HCT116 (cell line): Measurements from ENCODE around the gene ACACA. TPM values are rescaled to one million over a fixed set of nuclear protein-coding genes. Genes with fewer than 3 reads are reported as not detected.
"Not testable (repeated sequence)": the region's sequence is repeated elsewhere in the genome, so short reads cannot be mapped to it uniquely, and the experiment has no call there.

Source experiments
- ATAC-seq: fragments of 200-7000 bp; cut with Tn5 transposase; 2 replicates; pipeline ENCODE4 v1.9.1; 2020; ENCODE audit warnings: mild to moderate bottlenecking, moderate library complexity
- BruUV-seq: library from RNA; stranded (reverse); fragments of 400-500 nt; replicated peaks from 2 replicates; lab custom pipeline; 2021; lab: Mats Ljungman, UMichigan
- CTCF ChIA-PET: fragments of 300-600 bp; sonication (Branson Sonifier 250); formaldehyde crosslinking; loops from one replicate; lab custom pipeline; 2021; ENCODE audit warnings: antibody characterized with exemption; lab: Charles Lee
- POLR2A ChIA-PET: fragments of 300-600, 350-600 bp; sonication (Branson Sonifier 250); formaldehyde crosslinking; loops from one replicate; lab custom pipeline; 2021; ENCODE audit warnings: antibody characterized with exemption; lab: Charles Lee
- RAD21 ChIA-PET, 2 experiments: fragments of 300-600 bp; sonication (Branson Sonifier 250); formaldehyde crosslinking; loops; one replicate each; lab custom pipeline; 2023; ENCODE audit warnings: low total read pairs in 2 of 2; ENCODE audit not compliant: uncharacterized antibody in 2 of 2, unreplicated experiment in 2 of 2, low non-redundant PET in 1 of 2; lab: Charles Lee
- DNase-seq: peaks from one replicate; pipeline ENCODE4 v3.0.0-alpha.2; 2010; ENCODE audit warnings: low read depth, low spot score
- H2AFZ ChIP-seq: fragments of 200-600 bp; shearing (Covaris generic), sonication (generic); 2 replicates; pipeline ENCODE4 v1.6.1; 2017; ENCODE audit warnings: low read depth, mixed run types, mixed read lengths, antibody characterized with exemption, low read length; ENCODE audit not compliant: poor library complexity, severe bottlenecking
- H3K27ac ChIP-seq: 2 replicates; pipeline ENCODE4 v1.5.1; 2012; ENCODE audit warnings: low read depth, low read length
- H3K27me3 ChIP-seq: fragments of 200-600 bp; sonication (generic); 2 replicates; pipeline ENCODE4 v1.6.1; 2016; ENCODE audit warnings: mixed run types, low read length, mixed read lengths; ENCODE audit not compliant: insufficient read depth
- H3K36me3 ChIP-seq, 2 experiments: fragments of 200-500 bp in 1 of 2; fragments of 200-600 bp in 1 of 2; sonication (Bioruptor generic) in 1 of 2; sonication (generic) in 1 of 2; 2 replicates each; pipeline versions ENCODE4 v1.5.1 to v1.6.1; 2014 to 2016; ENCODE audit warnings: low read length in 2 of 2, inconsistent platforms in 1 of 2, mixed read lengths in 1 of 2, mixed run types in 1 of 2; ENCODE audit not compliant: insufficient read depth in 2 of 2, control insufficient read depth in 1 of 2
- H3K4me1 ChIP-seq, 2 experiments: fragments of 200-600 bp in 1 of 2; sonication (generic) in 1 of 2; 2 replicates each; pipeline versions ENCODE4 v1.5.1 to v1.6.1; 2012 to 2017; ENCODE audit warnings: low read length in 2 of 2, inconsistent platforms in 1 of 2, mild to moderate bottlenecking in 1 of 2, mixed read lengths in 1 of 2, mixed run types in 1 of 2, moderate library complexity in 1 of 2; ENCODE audit not compliant: insufficient read depth in 2 of 2, control insufficient read depth in 1 of 2
- H3K4me2 ChIP-seq: fragments of 200-600 bp; sonication (generic); 2 replicates; pipeline ENCODE4 v1.6.1; 2017; ENCODE audit warnings: mixed run types, low read length, mixed read lengths
- H3K4me3 ChIP-seq, 2 experiments: fragments of 200-600 bp in 1 of 2; sonication (generic) in 1 of 2; replicated peaks in 1 of 2; 2 replicates each; pipeline ENCODE4 v1.5.1; 2011 to 2016; ENCODE audit warnings: low read length in 2 of 2, control low read depth in 1 of 2, low read depth in 1 of 2, mild to moderate bottlenecking in 1 of 2, mixed read lengths in 1 of 2, mixed run types in 1 of 2
- H3K79me2 ChIP-seq: fragments of 200-600 bp; sonication (generic); 2 replicates; pipeline ENCODE4 v1.6.1; 2017; ENCODE audit warnings: mild to moderate bottlenecking, mixed run types, low read length, moderate library complexity, mixed read lengths; ENCODE audit not compliant: insufficient read depth
- H3K9ac ChIP-seq: fragments of 200-600 bp; sonication (generic); 2 replicates; pipeline ENCODE4 v1.6.1; 2016; ENCODE audit warnings: low read length, mixed read lengths
- H3K9me2 ChIP-seq: fragments of 200-600 bp; sonication (generic), shearing (Covaris generic); 2 replicates; pipeline ENCODE4 v1.6.1; 2017; ENCODE audit warnings: mixed run types, mild to moderate bottlenecking, moderate library complexity; ENCODE audit not compliant: insufficient read depth
- H3K9me3 ChIP-seq, 2 experiments: fragments of 200-500 bp in 1 of 2; fragments of 200-600 bp in 1 of 2; sonication (Bioruptor generic) in 1 of 2; sonication (generic) in 1 of 2; 2 replicates each; pipeline ENCODE4 v1.6.1; 2014 to 2017; ENCODE audit warnings: low read length in 2 of 2, mixed read lengths in 2 of 2, inconsistent platforms in 1 of 2, low read depth in 1 of 2, mild to moderate bottlenecking in 1 of 2, mixed run types in 1 of 2, moderate library complexity in 1 of 2; ENCODE audit not compliant: control insufficient read depth in 1 of 2, insufficient read depth in 1 of 2
- H4K20me1 ChIP-seq: fragments of 200-600 bp; sonication (generic), shearing (Covaris generic); 2 replicates; pipeline ENCODE4 v1.6.1; 2017; ENCODE audit warnings: mixed run types, mild to moderate bottlenecking, moderate library complexity; ENCODE audit not compliant: insufficient read depth
- POLR2AphosphoS5 ChIP-seq: IDR thresholded peaks from 2 replicates; pipeline ENCODE4 v1.6.1; 2011; ENCODE audit warnings: mild to moderate bottlenecking, low read depth, low read length, moderate library complexity
- intact Hi-C: fragments of 100-400 bp; cut with micrococcal nuclease; formaldehyde crosslinking; loops from 2 replicates; pipeline ENCODE4 v1.10.0; 2022
- total RNA-seq: library from RNA; stranded (reverse); gene quantifications from one replicate; pipeline ENCODE4 v1.2.1, GENCODE V29; 2021; ENCODE audit not compliant: unreplicated experiment

The ACACA gene
- total RNA-seq, 1 experiment from 2014 or later, result 161 TPM

GRCh38 chr17:37410357-37410756, 3.7 kb upstream of the ACACA start:
- POLR2A ChIA-PET, result no interaction called here
- intact Hi-C loops, result no loop called here
- Histone ChIP-seq H3K79me2 (peaks cover 51% of the 10 kb centered on the region), H3K9ac (no peak overlapping the region), H4K20me1 (peaks cover 6% of the 10 kb centered on the region; the same call in 1 of the 2 replicates), H3K4me2 (no peak overlapping the region), H3K4me3 (no peak overlapping the region), H3K9me2 (no peaks in the 10 kb centered on the region), H3K27me3 (no peaks in the 10 kb centered on the region), H3K27ac (no peak overlapping the region), H3K36me3 (peaks cover 14 to 22% of the 10 kb centered on the region in 2 experiments; a peak in 3 of 4 replicates), H3K9me3 (no peaks in the 10 kb centered on the region), H2AFZ (no peak overlapping the region), H3K4me1 (peaks cover 5 to 15% of the 10 kb centered on the region in 2 experiments)
- CTCF ChIA-PET, result no interaction called here
- RAD21 ChIA-PET, result no interaction called here
- BruUV-seq, result no TSS peak
- ATAC-seq, result no peak
- DNase-seq, result no peak
- TF ChIP-seq POLR2AphosphoS5, result no peak

- Histone ChIP-seq H3K4me3 (peak overlapping the region; percentile 83 to 89), H3K79me2 (peaks cover 47% of the 10 kb centered on the region), H3K36me3 (peaks cover 9 to 11% of the 10 kb centered on the region in 2 experiments; a peak in 2 of 4 replicates), H3K9ac (peak overlapping the region; percentile 99), H3K4me1 (peaks cover 10 to 27% of the 10 kb centered on the region in 2 experiments), H3K4me2 (peak overlapping the region; percentile 100), H3K27ac (peak overlapping the region; percentile 10; the same call in 1 of the 2 replicates)
- H2AFZ ChIP-seq, H3K9me3 ChIP-seq, H3K9me2 ChIP-seq, CTCF ChIA-PET, RAD21 ChIA-PET, H4K20me1 ChIP-seq, POLR2A ChIA-PET, intact Hi-C loops, BruUV-seq, DNase-seq, ATAC-seq, H3K27me3 ChIP-seq: not testable (repeated sequence)
Observed at GRCh38 chr17:37408145-37408479, 1.5 kb upstream of the ACACA start.
